Measurements from ENCODE around the gene EDN1. TPM values are rescaled to one million over a fixed set of nuclear protein-coding genes. Genes with fewer than 3 reads are reported as not detected.

EDN1 gene
- total RNA-seq, 1 donor from 2014 or later, result 64.4 TPM

DNA sequence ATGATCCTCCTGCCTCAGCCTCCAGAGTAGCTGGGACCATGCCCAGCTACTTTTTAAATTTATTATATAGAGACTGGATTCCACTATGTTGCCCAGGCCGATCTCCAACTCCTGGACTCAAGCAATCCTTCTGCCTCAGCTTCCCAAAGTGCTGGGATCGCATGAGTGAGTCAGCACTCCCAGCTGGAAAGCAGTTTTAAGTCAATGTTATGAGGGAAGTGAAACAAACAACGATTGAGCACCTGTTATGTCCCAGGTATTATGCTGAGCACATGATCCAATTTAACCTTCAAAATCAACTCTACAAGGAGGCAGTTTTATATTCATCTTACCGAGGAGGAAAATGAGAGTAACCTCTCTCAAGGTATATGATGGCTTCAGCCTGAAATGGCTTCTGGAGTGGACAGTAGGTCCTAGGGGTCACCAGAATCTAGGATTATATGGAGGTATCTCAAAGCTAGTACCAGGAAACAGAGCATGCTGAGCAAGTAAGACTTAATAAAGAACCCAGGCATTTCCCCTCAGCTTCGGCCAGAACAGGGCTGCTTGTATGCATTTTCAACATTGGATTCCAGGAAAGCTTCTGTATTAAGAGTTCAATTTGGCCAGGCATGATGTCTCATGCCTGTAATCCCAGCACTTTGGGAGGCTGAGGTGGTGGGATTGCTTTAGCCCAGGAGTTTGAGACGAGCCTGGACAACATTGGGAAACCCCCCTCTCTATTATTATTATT, 55.0 kb downstream of the EDN1 start:
- H3K4me3 Mint-ChIP-seq (ENCODE audit: unreplicated experiment), result no peak overlapping the region
- H3K4me1 Mint-ChIP-seq (ENCODE audit: low read depth, unreplicated experiment), result peaks cover 21% of the 10 kb centered on the region
- H3K4me2 ChIP-seq (ENCODE audit: low read length), result no peak overlapping the region

DNA sequence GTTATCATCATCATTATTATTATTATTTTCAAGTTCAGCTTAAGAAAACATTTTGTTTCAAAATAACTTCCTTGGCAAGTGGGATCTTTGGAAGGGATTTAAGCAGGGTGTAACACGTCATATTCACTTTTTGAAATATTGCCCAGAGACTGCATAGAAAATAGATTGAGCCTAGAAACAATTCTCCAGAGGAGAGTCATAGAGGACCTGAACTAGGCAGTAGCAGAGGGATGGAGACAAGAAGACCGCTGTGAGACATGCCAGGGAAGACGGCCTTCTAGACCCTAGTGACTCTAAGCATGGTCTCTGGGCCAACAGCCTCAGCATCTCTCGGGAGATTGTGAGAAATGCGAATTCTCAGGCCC, 55.5 kb downstream of the EDN1 start:
- Histone ChIP-seq H3K9ac (ENCODE audit: low read length) (no peak overlapping the region), H4K20me1 (ENCODE audit: insufficient read depth, low read length) (no peaks in the 10 kb centered on the region), H3K27ac (ENCODE audit: low read depth, low read length) (no peak overlapping the region), H3K36me3 (ENCODE audit: insufficient read depth, low read length) (no peaks in the 10 kb centered on the region), H3K4me1 (ENCODE audit: insufficient read depth, low read length) (peaks cover 18% of the 10 kb centered on the region), H3K27me3 (ENCODE audit: insufficient read depth, low read length) (no peaks in the 10 kb centered on the region), H3K4me2 (ENCODE audit: low read length) (no peak overlapping the region), H3K9me3 (ENCODE audit: insufficient read depth, low read depth, low read length) (peaks cover 2% of the 10 kb centered on the region), H3K79me2 (ENCODE audit: insufficient read depth, low read length) (no peaks in the 10 kb centered on the region), H2AFZ (ENCODE audit: low read depth, low read length) (no peak overlapping the region), H3K4me3 (ENCODE audit: insufficient read depth, low read depth, low read length) (no peak overlapping the region)
- no peaks in the 10 kb centered on the region for H3K27me3 Mint-ChIP-seq (ENCODE audit: low read depth, unreplicated experiment)
- DNase-seq (ENCODE audit: low read depth), result no peak
- H3K9me3 Mint-ChIP-seq (ENCODE audit: unreplicated experiment), result peaks cover under 1% of the 10 kb centered on the region
- TF ChIP-seq, protein P1, sequence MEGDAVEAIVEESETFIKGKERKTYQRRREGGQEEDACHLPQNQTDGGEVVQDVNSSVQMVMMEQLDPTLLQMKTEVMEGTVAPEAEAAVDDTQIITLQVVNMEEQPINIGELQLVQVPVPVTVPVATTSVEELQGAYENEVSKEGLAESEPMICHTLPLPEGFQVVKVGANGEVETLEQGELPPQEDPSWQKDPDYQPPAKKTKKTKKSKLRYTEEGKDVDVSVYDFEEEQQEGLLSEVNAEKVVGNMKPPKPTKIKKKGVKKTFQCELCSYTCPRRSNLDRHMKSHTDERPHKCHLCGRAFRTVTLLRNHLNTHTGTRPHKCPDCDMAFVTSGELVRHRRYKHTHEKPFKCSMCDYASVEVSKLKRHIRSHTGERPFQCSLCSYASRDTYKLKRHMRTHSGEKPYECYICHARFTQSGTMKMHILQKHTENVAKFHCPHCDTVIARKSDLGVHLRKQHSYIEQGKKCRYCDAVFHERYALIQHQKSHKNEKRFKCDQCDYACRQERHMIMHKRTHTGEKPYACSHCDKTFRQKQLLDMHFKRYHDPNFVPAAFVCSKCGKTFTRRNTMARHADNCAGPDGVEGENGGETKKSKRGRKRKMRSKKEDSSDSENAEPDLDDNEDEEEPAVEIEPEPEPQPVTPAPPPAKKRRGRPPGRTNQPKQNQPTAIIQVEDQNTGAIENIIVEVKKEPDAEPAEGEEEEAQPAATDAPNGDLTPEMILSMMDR (IDR thresholded peaks at IDR 0.05; ENCODE audit: insufficient read depth, low read depth, low read length), result no peak
- no peak for TF ChIP-seq EZH2 (IDR thresholded peaks at IDR 0.05; ENCODE audit: insufficient read depth, low read length)
- H3K36me3 Mint-ChIP-seq (ENCODE audit: low read depth, unreplicated experiment), result no peaks in the 10 kb centered on the region
- no peak overlapping the region for H3K4me3 Mint-ChIP-seq (ENCODE audit: unreplicated experiment)
- no peak for FAIRE-seq
- H3K4me1 Mint-ChIP-seq (ENCODE audit: low read depth, unreplicated experiment), result peaks cover 21% of the 10 kb centered on the region
- H3K27ac Mint-ChIP-seq (ENCODE audit: unreplicated experiment), result no peak overlapping the region

More for the DNA sequence above, 55.0 kb downstream of the EDN1 start:
- Histone ChIP-seq H3K36me3 (ENCODE audit: insufficient read depth, low read length) (no peaks in the 10 kb centered on the region), H3K27me3 (ENCODE audit: insufficient read depth, low read length) (no peaks in the 10 kb centered on the region), H4K20me1 (ENCODE audit: insufficient read depth, low read length) (no peaks in the 10 kb centered on the region), H3K4me1 (ENCODE audit: insufficient read depth, low read length) (peaks cover 18% of the 10 kb centered on the region), H3K9me3 (ENCODE audit: insufficient read depth, low read depth, low read length) (no peaks in the 10 kb centered on the region), H2AFZ (ENCODE audit: low read depth, low read length) (no peak overlapping the region), H3K79me2 (ENCODE audit: insufficient read depth, low read length) (no peaks in the 10 kb centered on the region), H3K9ac (ENCODE audit: low read length) (no peak overlapping the region), H3K4me3 (ENCODE audit: insufficient read depth, low read depth, low read length) (no peak overlapping the region), H3K27ac (ENCODE audit: low read depth, low read length) (no peak overlapping the region)
- DNase-seq (ENCODE audit: low read depth) (no peak), FAIRE-seq (no peak)
- no peaks in the 10 kb centered on the region for H3K36me3 Mint-ChIP-seq (ENCODE audit: low read depth, unreplicated experiment)
- no peaks in the 10 kb centered on the region for H3K9me3 Mint-ChIP-seq (ENCODE audit: unreplicated experiment)
- no peaks in the 10 kb centered on the region for H3K27me3 Mint-ChIP-seq (ENCODE audit: low read depth, unreplicated experiment)
- H3K27ac Mint-ChIP-seq (ENCODE audit: unreplicated experiment), result no peak overlapping the region
- TF ChIP-seq EZH2 (IDR thresholded peaks at IDR 0.05; ENCODE audit: insufficient read depth, low read length), result no peak
- TF ChIP-seq, protein P1 (IDR thresholded peaks at IDR 0.05; ENCODE audit: insufficient read depth, low read depth, low read length), result no peak

Measured in astrocyte (in vitro differentiated cells and primary cell).